Fibroblast of villous mesenchyme (primary cell): ENCODE measurements around the gene IKZF1. TPM values are rescaled to one million over a fixed set of nuclear protein-coding genes. Genes with fewer than 3 reads are reported as not detected.

Experiments used
- DNase-seq: peaks from one replicate; pipeline ENCODE4 v3.0.0-alpha.2; 2010; ENCODE audit warnings: low read depth
- H3K4me3 ChIP-seq: 2 replicates; pipeline ENCODE4 v1.5.1; 2011; ENCODE audit warnings: low read depth, mild to moderate bottlenecking, low read length
- small RNA-seq: library from RNA; depleted of rRNA; stranded (forward); fragments of <200 nt; gene quantifications from one replicate; pipeline ENCODE3, GENCODE V24; 2012
- total RNA-seq: library from RNA; depleted of rRNA; stranded (reverse); fragments of >200 nt; gene quantifications from 2 replicates; pipeline ENCODE4 v1.2.3, GENCODE V29; 2012
- TF ChIP-seq, protein P1 (sequence below): IDR thresholded peaks from 2 replicates; pipeline ENCODE4 v1.5.1; 2012; ENCODE audit warnings: low read depth, mild to moderate bottlenecking, low read length; ENCODE audit not compliant: insufficient read depth

The IKZF1 gene
- total RNA-seq, 1 donor = not detected

- TF ChIP-seq, protein P1, sequence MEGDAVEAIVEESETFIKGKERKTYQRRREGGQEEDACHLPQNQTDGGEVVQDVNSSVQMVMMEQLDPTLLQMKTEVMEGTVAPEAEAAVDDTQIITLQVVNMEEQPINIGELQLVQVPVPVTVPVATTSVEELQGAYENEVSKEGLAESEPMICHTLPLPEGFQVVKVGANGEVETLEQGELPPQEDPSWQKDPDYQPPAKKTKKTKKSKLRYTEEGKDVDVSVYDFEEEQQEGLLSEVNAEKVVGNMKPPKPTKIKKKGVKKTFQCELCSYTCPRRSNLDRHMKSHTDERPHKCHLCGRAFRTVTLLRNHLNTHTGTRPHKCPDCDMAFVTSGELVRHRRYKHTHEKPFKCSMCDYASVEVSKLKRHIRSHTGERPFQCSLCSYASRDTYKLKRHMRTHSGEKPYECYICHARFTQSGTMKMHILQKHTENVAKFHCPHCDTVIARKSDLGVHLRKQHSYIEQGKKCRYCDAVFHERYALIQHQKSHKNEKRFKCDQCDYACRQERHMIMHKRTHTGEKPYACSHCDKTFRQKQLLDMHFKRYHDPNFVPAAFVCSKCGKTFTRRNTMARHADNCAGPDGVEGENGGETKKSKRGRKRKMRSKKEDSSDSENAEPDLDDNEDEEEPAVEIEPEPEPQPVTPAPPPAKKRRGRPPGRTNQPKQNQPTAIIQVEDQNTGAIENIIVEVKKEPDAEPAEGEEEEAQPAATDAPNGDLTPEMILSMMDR = no peak
- DNase-seq = peak; percentile 76
- peak within 1 kb of the TSS; percentile 79 for H3K4me3 ChIP-seq
These were observed 145.5 kb downstream of the IKZF1 start, which contains the start of gene FIGNL1 for GRCh38 chr7:50449881-50450589. FIGNL1 (minus strand) TSS chr7:50450350; CDS start chr7:50447287, 3,063 bp downstream.

DNA sequence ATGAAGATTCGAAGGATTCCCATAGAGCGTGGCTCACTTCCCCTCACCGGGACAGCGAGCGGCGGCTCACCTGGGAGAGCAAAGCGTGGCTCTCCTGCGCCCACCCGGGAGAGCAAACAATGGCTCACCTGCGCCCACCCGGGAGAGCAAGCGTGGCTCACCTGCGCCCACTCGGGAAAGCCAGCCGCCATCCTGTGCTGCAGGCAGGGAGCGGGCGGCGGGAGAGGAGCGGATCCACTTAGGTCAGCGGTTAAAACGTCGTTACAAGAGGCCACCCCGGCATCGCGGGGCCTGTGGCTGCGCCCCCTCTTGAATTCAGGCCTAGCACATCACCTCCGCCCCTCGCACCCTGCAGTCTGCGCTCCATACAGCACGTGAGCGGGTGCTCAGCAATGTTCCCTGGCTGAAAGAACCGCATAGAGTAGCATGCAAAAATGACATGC lies 146.1 kb downstream of the IKZF1 start:
- TF ChIP-seq, protein P1 = no peak
- DNase-seq = no peak

More for the DNA sequence above, 146.1 kb downstream of the IKZF1 start:
- peak overlapping the region; percentile 79 for H3K4me3 ChIP-seq

Small RNAs within 50 kb of the gene (small RNA-seq; reads per million reads assigned to genes)
- not detected for gene RNU6-1091P

Other genes starting within 250 kb of the IKZF1 start
- gene ZPBP, start 211.5 kb upstream of the IKZF1 start, total RNA-seq = not detected in 2 replicates
- gene FIGNL1, start 145.6 kb downstream of the IKZF1 start, total RNA-seq = 20.3 and 21.9 TPM in 2 replicates